Measurements from ENCODE around the gene ZNF189.

- TF ChIP-seq CTCF (IDR thresholded peaks at IDR 0.05) (no peak), POLR2A (IDR thresholded peaks at IDR 0.05) (no peak)
Observed at GRCh38 chr9:101429736-101430135, 31.1 kb downstream of the ZNF189 start.

All from adrenal gland (tissue), 5 donors.